CD14-positive monocyte (primary cell): Measurements from ENCODE around the gene R3HDM2. TPM values are rescaled to one million over a fixed set of nuclear protein-coding genes. Genes with fewer than 3 reads are reported as not detected.

Experiments used
- DNase-seq, 3 donors: peaks; one replicate each; pipeline ENCODE4 v3.0.0-alpha.2; 2011 to 2022
- H2AFZ ChIP-seq: 2 replicates; pipeline ENCODE4 v1.6.0; 2012; ENCODE audit warnings: mild to moderate bottlenecking, low read depth, low read length, inconsistent platforms; ENCODE audit not compliant: insufficient read depth, poor library complexity, severe bottlenecking
- H3K27ac ChIP-seq, 2 donors: 1 replicate in 1 of 2; 2 replicates in 1 of 2; pipeline ENCODE4 v1.5.1; 2012 to 2013; ENCODE audit warnings: low read length in 2 of 2, control low read depth in 1 of 2, inconsistent platforms in 1 of 2, low read depth in 1 of 2, mild to moderate bottlenecking in 1 of 2
- H3K27me3 ChIP-seq, 2 donors: one replicate each; pipeline versions ENCODE4 v1.6.0 to v1.6.1; 2011 to 2013; ENCODE audit warnings: low read length in 2 of 2; ENCODE audit not compliant: control insufficient read depth in 2 of 2, insufficient read depth in 2 of 2
- H3K36me3 ChIP-seq, 2 donors: replicated peaks in 1 of 2; 1 replicate in 1 of 2; 2 replicates in 1 of 2; pipeline versions ENCODE4 v1.5.1 to v1.6.1; 2012 to 2013; ENCODE audit warnings: low read length in 2 of 2, control low read depth in 1 of 2, inconsistent platforms in 1 of 2, mild to moderate bottlenecking in 1 of 2; ENCODE audit not compliant: insufficient read depth in 2 of 2, control insufficient read depth in 1 of 2
- H3K4me1 ChIP-seq, 2 donors: 1 replicate in 1 of 2; 2 replicates in 1 of 2; pipeline versions ENCODE4 v1.5.1 to v1.6.1; 2012 to 2013; ENCODE audit warnings: low read length in 2 of 2, control low read depth in 1 of 2, inconsistent platforms in 1 of 2, mild to moderate bottlenecking in 1 of 2, moderate library complexity in 1 of 2; ENCODE audit not compliant: insufficient read depth in 2 of 2, control insufficient read depth in 1 of 2
- H3K4me2 ChIP-seq: replicated peaks from 2 replicates; pipeline ENCODE3; 2012; ENCODE audit warnings: low read length, moderate library complexity, mild to moderate bottlenecking; ENCODE audit not compliant: poor library complexity, severe bottlenecking; ENCODE audit errors: extremely low read depth
- H3K4me3 ChIP-seq, 3 experiments: fragments of 200-600 bp in 1 of 3; sonication (generic) in 1 of 3; replicated peaks in 1 of 3; 1 replicate in 2 of 3; 2 replicates in 1 of 3; pipeline ENCODE4 v1.5.1; 2011 to 2013; ENCODE audit warnings: low read length in 3 of 3, mild to moderate bottlenecking in 3 of 3, control low read depth in 2 of 3, low read depth in 2 of 3, inconsistent platforms in 1 of 3, moderate library complexity in 1 of 3
- H3K79me2 ChIP-seq: 2 replicates; pipeline ENCODE4 v1.6.0; 2012; ENCODE audit warnings: mild to moderate bottlenecking, control low read depth, inconsistent platforms, low read length, moderate library complexity; ENCODE audit not compliant: insufficient read depth
- H3K9ac ChIP-seq: 2 replicates; pipeline ENCODE4 v1.6.0; 2017; ENCODE audit warnings: low read length, mild to moderate bottlenecking; ENCODE audit not compliant: insufficient read depth, poor library complexity, severe bottlenecking
- H3K9me3 ChIP-seq, 2 donors: replicated peaks in 1 of 2; 1 replicate in 1 of 2; 2 replicates in 1 of 2; pipeline versions ENCODE4 v1.5.1 to v1.6.1; 2012 to 2013; ENCODE audit warnings: low read length in 2 of 2, control low read depth in 1 of 2; ENCODE audit not compliant: control insufficient read depth in 1 of 2, insufficient read depth in 1 of 2
- H4K20me1 ChIP-seq: 2 replicates; pipeline ENCODE4 v1.6.0; 2012; ENCODE audit warnings: mild to moderate bottlenecking, low read length, control low read depth, moderate library complexity; ENCODE audit not compliant: insufficient read depth
- H3K27ac Mint-ChIP-seq, 7 donors: one replicate each; pipeline ENCODE4 v1.8.0; 2020; ENCODE audit warnings: mild to moderate bottlenecking in 7 of 7, mixed read lengths in 7 of 7, moderate library complexity in 6 of 7, inconsistent platforms in 2 of 7
- H3K27me3 Mint-ChIP-seq, 3 donors: one replicate each; pipeline ENCODE4 v1.8.0; 2021 to 2022; ENCODE audit warnings: low read depth in 3 of 3, mild to moderate bottlenecking in 3 of 3, mixed read lengths in 3 of 3, moderate library complexity in 3 of 3, inconsistent platforms in 1 of 3
- H3K36me3 Mint-ChIP-seq, 2 donors: one replicate each; pipeline ENCODE4 v1.8.0; 2020; ENCODE audit warnings: mixed read lengths in 2 of 2, inconsistent platforms in 1 of 2, mild to moderate bottlenecking in 1 of 2
- H3K4me1 Mint-ChIP-seq: one replicate; pipeline ENCODE4 v1.8.0; 2020; ENCODE audit warnings: mild to moderate bottlenecking, mixed read lengths
- H3K4me3 Mint-ChIP-seq, 2 donors: one replicate each; pipeline ENCODE4 v1.8.0; 2020; ENCODE audit warnings: mild to moderate bottlenecking in 2 of 2, mixed read lengths in 2 of 2, moderate library complexity in 1 of 2
- H3K9me3 Mint-ChIP-seq, 7 donors: one replicate each; pipeline ENCODE4 v1.8.0; 2020 to 2022; ENCODE audit warnings: mixed read lengths in 7 of 7, mild to moderate bottlenecking in 6 of 7, moderate library complexity in 6 of 7, inconsistent platforms in 2 of 7
- CTCF ChIP-seq: fragments of 200-600 bp; IDR thresholded peaks from one replicate; pipeline ENCODE4 v1.8.0; 2022; ENCODE audit warnings: antibody characterized with exemption, mild to moderate bottlenecking
- WGBS: methylation state at CpG from one replicate; pipeline ENCODE4 v1.1.5; 2013; ENCODE audit warnings: missing lambda C conversion rate; ENCODE audit not compliant: insufficient coverage; 5-methylcytosine and 5-hydroxymethylcytosine counted together
- intact Hi-C, 2 donors: fragments of 100-400 bp; cut with micrococcal nuclease; formaldehyde crosslinking; loops; one replicate each; pipeline versions ENCODE4 v1.15.0 to v1.15.1; 2023
- polyA plus RNA-seq, 3 donors: library from polyadenylated mRNA; depleted of rRNA in 1 of 3; unstranded in 2 of 3; stranded (reverse) in 1 of 3; fragments of 300-500 nt in 2 of 3; fragments of >200 nt in 1 of 3; fragmentation: Illumina TruSeq in 2 of 3; gene quantifications; 1 replicate in 2 of 3; 2 replicates in 1 of 3; pipeline ENCODE4 v1.2.3, GENCODE V29; 2012 to 2021

Gene R3HDM2
- polyA plus RNA-seq, 3 donors, result 4.2 to 69.4 (median 7.3) TPM

DNA sequence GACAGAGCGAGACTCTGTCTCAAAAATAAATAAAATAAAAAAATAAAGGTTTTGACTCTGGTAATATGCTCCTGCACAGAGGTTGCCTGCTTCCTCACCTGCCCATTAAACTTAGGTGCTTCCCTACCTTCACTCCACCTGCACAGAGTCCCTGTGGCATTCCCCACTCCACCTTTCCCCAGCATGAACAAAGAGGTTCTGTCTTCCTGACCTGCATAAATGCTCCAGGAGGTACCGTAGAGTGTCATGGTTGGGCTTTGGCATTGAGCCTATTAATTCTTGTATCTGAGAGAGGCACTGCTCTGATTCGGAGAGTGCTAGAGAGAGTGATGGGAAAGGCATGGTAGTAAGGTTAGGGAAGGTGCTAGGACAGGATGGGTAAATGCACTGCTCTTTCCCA, 42.5 kb upstream of the R3HDM2 start:
- Mint-ChIP-seq H3K4me3 (no peak overlapping the region), H3K4me1 (peaks cover 63% of the 10 kb centered on the region), H3K9me3 (peaks cover 0 to 1% (median 0%) of the 10 kb centered on the region in 7 donors), H3K27ac (peak overlapping the region in 1 of 7 donors; percentile 8), H3K36me3 (peaks cover 52 to 69% of the 10 kb centered on the region in 2 donors), H3K27me3 (peaks cover 0 to 1% (median 0%) of the 10 kb centered on the region in 3 donors)
- TF ChIP-seq CTCF, result no peak
- no CpG with 5 or more reads among the region's 3 CpGs for WGBS
- no peak overlapping the region for H3K9ac ChIP-seq
- peaks cover 47 to 79% of the 10 kb centered on the region in 2 donors for H3K4me1 ChIP-seq
- H3K4me2 ChIP-seq, result no peak overlapping the region
- peaks cover 60 to 72% of the 10 kb centered on the region in 2 donors for H3K36me3 ChIP-seq
- intact Hi-C loops, result loop anchor here in 1 of 2 donors (10.0 kb wide), 2 partner anchors 71 to 151 kb away; partner anchors contain the start of gene DCTN2
- H3K27ac ChIP-seq, result no peak overlapping the region
- peaks cover 64% of the 10 kb centered on the region for H3K79me2 ChIP-seq
- H3K9me3 ChIP-seq, result no peaks in the 10 kb centered on the region
- H3K27me3 ChIP-seq, result no peaks in the 10 kb centered on the region
- no peak overlapping the region for H3K4me3 ChIP-seq
- DNase-seq, result no peak
- peaks cover 81% of the 10 kb centered on the region for H4K20me1 ChIP-seq
- H2AFZ ChIP-seq, result no peak overlapping the region

- H2AFZ ChIP-seq, result no peak overlapping the region
- H3K36me3 ChIP-seq, result peaks cover 60 to 81% of the 10 kb centered on the region in 2 donors
- peak overlapping the region in 3 of 7 donors; percentile 23 to 70 (median 58) for H3K27ac Mint-ChIP-seq
- H3K27me3 Mint-ChIP-seq, result peaks cover 0 to 2% (median 1%) of the 10 kb centered on the region in 3 donors
- peaks cover 60 to 78% of the 10 kb centered on the region in 2 donors for H3K36me3 Mint-ChIP-seq
- H3K27ac ChIP-seq, result peak overlapping the region in 1 of 2 donors; percentile 56
- no peak for DNase-seq
- H3K4me1 Mint-ChIP-seq, result peaks cover 56% of the 10 kb centered on the region
- no peak overlapping the region for H3K4me2 ChIP-seq
- no peaks in the 10 kb centered on the region for H3K27me3 ChIP-seq
- H3K4me1 ChIP-seq, result peaks cover 42 to 69% of the 10 kb centered on the region in 2 donors
- TF ChIP-seq CTCF, result no peak
- peaks cover 54% of the 10 kb centered on the region for H3K79me2 ChIP-seq
- no peaks in the 10 kb centered on the region for H3K9me3 ChIP-seq
- no peak overlapping the region for H3K4me3 Mint-ChIP-seq
- no peak overlapping the region for H3K4me3 ChIP-seq
- H3K9me3 Mint-ChIP-seq, result peaks cover 0 to 2% (median 0%) of the 10 kb centered on the region in 7 donors
- 100% methylated on average over 1 of the region's 3 CpGs for WGBS
- no peak overlapping the region for H3K9ac ChIP-seq
- intact Hi-C loops, result loop anchor here in 1 of 2 donors (10.0 kb wide), 2 partner anchors 72 to 152 kb away; partner anchors contain the start of gene DCTN2
- H4K20me1 ChIP-seq, result peaks cover 91% of the 10 kb centered on the region
Observed at GRCh38 chr12:57472391-57472790, 41.5 kb upstream of the R3HDM2 start.
